ENCODE data around the gene SLC47A1.
"Not testable (repeated sequence)": the region's sequence is repeated elsewhere in the genome, so short reads cannot be mapped to it uniquely, and the experiment has no call there.

Gene SLC47A1

DNA sequence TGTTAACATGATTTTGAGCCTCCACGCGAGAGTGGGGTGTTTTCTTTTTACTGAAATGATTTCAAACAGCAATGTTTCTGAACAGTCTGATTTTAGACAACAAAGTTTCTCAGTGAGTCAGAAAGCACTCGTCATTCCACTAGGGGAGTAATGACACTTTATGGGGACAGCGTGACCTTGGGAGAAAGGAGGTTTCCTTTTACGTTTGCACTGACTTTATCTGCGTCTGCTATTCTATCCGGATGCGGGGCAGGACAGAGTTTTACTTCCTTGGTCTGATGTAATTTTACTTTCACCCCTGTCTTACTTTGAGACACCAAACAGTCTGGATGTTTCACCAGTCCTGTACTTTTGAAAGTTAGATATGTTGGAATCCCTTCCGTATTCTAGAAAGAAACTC is 20.7 kb downstream of the SLC47A1 start:
- DNase-seq (ENCODE audit: low read depth in 2 of 2), result no peak

DNA sequence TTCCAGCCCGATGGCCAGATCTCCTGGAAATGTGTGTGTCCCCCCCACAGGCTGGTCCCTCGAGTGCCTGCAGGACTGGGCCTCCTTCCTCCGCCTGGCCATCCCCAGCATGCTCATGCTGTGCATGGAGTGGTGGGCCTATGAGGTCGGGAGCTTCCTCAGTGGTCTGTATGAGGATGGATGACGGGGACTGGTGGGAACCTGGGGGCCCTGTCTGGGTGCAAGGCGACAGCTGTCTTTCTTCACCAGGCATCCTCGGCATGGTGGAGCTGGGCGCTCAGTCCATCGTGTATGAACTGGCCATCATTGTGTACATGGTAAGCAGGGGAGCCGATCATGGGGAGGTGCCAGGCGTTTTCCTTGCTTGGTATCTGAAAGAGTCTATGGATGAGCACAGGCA is 22.1 kb downstream of the SLC47A1 start:
- DNase-seq (ENCODE audit: low read depth in 2 of 2), result no peak

DNA sequence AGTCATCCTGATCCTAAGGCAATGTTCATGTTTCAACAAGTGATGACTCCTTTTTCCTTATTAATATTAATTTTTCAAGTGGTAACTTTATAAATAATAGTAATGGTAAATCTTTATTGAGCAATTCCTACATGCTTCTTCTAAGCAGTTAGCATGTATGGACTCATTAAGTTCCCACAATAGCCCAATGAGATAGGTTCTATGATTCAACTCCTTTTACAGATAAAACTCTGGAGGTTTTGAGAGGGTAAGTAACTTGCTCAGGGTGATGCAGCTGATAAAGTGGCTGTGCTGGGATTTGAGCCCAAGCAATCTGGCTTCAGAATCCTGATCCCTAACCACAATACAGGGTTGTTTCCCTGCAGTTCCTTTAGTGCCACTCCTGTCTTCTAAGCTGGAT is 25.3 kb downstream of the SLC47A1 start:
- no peak for DNase-seq (ENCODE audit: low read depth in 2 of 2)

DNA sequence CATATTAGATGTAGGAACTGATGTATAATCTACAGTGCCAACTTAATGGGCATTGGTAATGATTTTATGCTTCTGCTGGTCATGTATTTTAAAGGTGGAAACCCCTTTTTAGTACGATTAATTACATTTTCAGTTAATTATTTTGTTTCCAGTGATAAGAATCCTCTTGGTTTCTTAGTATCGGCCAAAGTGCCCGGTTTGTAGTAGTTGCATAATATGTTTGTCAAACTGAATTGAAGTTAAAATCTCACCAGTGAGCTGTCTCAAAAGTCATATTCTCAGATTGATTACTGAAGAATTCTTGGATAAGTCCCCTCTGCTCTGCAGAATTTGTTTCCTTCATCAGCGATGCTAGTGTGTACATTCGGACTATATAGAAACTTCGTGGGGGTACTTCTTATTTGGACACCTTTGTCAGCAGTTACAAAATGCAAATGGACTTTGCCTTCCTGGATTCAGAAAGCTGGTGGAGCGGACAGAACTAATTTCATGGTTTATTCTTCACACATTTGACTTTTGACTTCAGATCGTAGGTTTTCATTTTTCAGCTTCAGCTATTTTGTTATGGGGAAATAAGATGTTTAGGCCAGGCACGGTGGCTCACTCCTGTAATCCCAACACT is 28.2 kb downstream of the SLC47A1 start:
- no peak for DNase-seq (ENCODE audit: low read depth in 2 of 2)

DNA sequence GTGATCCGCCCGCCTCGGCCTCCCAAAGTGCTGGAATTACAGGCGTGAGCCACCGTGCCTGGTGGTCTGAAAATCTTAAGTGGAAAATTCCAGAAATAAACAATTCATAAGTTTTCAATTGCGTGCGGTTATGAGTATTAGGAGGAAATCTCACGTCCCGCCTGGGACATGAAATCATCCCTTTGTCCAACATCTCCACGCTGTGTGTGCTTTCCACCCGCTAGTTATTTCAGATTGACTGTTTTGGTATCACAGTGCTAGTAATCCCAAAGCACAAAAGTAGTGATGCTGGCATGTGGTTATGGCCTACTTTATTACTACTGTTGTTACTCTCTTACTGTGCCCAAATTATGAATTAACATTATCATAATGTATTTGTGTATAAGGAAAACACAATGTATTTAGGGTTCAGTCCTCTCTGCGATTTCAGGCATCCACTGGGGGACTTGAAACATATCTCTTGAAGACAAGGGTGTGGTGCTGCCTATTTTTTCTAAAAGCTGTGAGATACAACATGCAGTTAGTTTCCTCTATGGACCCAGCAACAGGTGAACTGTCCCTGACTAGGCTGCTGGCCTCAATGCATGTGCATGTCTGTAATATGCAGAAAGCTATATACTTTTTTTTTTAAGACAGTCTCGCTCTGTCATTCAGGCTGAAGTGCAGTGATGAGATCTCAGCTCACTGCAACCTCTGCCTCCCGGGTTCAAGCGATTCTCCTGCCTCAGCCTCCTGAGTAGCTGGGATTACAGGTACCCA is 32.3 kb downstream of the SLC47A1 start:
- no peak for DNase-seq (ENCODE audit: low read depth in 2 of 2)

DNA sequence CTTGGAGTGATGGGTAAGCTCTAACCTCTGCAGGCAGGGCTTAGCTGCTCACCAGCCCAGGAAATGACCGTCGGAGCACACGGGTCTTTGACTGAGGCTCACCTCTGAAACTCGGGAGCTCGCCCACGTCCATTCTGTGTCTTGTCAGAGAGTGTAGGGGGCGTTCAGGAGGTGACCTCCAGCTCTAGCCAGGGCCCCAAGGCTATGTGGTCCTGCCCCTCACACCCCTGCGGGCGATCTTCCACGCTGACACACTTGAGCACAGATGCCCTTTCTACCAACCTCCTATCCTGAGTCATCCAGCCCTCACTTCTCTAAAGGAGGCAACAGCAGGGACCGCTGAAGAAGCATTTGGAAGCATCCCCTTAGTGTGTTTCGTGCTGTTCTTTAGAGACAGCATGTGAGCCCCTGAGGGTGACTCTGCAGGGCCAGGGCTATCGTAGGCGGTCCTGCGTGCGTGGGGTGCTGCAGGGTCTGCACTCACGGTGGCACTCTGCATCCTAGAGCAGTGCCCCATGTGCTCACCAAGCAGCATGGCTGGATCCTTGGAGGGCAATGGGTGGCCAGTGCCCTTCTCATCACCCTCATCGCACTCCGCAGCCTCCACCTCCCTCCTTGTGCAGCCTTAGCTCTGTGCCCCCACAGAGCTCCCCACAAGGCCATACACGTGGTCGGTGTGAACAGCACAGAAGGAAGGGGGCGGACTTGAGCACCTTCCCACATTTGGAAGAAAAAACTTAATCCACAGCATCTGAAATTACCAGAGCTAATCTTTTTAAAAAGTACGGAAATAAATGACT is 33.8 kb downstream of the SLC47A1 start:
- no peak for DNase-seq (ENCODE audit: low read depth in 2 of 2)

DNA sequence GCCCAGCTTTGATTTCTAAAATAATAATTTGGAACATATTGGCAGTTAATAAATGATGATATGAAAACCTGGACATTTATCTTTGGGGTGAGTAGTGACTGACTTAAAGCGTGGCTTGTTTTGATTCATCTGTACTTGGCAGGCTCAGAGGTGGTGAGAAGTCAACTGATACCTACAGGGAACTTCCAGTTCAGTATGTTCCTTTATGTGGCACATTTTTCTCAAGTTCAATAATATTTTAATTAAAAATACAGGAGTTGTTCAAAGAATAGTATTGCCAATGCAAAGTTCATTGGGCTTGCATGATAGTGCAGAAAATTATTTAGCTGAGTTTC is 34.3 kb downstream of the SLC47A1 start:
- DNase-seq (ENCODE audit: low read depth in 2 of 2), result no peak

DNA sequence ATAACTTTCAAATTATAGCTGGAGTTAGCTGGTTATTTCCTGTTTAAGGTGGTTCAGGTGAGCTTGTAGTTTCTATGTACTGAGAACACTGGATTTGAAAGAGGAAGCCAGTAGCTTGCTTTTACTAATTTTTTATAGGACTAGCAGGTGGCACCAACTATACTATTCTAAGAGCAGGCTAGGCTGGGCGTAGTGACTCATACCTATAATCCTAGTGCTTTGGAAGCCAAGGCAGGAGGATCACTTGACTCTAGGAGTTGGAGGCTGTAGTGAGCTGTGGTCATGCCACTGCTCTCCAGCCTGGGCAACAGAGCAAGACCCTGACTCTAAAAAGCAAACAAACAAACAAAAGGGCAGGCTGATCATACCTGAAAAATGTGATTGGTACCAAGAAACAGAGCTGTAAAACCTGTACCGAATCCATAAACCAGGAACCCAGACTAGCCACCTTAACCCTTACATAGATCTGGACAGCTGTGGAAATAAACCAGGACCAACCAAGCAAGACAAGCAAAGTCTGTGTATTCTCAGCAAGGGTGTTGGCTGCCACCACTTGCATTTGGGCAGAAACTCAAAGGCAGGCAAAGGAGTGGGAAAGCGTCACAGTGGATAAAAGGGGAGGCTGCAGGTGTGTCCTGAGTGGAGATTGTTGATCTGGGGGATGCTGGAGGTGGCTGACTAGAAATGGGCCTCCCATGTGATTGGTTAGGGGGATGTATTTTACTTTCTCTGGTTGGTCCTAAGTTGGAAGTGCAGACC is 36.3 kb downstream of the SLC47A1 start:
- DNase-seq (ENCODE audit: low read depth in 2 of 2), result no peak

DNA sequence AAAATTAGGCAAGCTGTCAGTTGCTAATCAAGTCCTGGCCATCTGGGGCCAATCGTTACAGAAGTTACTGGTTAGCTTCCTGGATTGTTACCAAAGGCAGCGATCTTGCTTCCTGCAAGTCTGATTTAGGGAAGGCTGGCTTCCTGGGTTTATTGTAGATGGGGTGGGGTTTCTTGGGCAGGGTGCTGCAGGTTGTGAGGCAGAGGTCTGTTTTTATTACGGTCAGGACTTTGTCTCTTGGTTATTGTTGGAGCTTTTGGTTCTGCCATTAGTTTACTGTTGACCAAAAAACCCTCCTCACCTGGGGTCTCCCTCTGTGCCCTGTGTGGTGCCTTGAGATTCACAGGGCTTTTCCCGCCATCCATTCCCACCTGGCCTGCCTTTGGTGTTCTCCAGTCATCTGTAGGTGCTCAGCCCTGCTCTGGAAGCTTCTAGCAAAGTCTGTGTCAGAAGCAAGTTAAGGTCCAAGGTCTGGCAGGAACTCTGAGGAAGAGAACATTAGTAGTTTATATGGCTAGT is 36.9 kb downstream of the SLC47A1 start:
- no peak for DNase-seq (ENCODE audit: low read depth in 2 of 2)

DNA sequence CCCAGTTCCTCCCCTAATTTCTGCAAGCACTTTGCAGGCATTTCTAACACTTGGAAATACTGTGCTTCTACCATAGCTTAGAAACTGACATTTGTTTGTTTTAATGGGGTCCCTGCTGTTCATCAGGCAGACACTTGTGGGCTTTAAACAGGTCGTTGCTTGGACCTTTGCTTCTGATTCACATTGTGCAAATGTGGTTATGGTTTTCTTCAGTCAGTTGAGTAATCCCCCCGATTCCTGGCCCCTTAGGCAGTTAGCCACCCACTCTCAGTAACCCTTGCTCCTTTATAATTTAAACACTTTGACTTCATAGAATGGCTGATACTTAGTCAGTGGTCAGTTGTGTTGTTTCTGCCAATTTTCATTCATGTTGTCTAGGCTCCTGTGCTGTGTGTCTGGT is 39.4 kb downstream of the SLC47A1 start:
- no peak for DNase-seq (ENCODE audit: low read depth in 2 of 2)

DNA sequence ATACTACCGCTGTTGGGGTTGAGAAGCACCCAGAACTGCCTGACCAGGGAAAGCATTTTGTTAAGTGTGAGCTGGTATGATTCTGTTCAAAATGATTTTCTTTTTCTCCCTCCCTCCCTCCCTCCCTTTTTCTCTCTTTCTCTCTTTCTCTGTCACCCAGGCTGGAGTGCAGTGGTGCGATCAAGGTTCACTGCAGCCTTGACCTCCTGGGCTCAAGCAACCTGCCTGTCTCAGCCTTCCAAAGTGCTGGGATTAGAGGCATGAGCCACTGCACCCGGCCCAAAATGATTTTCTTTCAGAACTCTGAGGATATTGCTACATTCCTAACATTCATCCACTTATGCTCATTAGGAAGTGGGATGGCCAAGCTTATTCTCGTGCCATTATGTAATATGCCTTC is 41.3 kb downstream of the SLC47A1 start:
- no peak for DNase-seq (ENCODE audit: low read depth in 2 of 2)

DNA sequence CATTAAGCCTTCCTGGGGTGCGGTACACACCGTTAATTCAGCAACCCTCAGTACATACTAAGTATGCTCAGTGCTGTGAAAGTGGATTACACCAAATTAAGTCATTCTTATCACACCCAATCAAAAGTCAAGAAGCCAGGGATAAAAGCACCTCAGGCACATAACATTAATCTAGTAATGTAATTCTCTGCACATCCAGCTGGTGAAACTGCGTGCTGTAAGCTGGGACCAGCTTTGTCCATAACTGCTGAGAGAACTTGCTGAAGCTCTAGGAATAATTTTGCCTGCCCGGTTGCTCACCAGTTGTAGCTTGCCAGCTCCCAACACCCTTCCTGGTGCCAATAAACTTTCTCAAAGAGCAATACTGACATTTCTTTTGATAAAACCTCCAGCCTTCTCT is 44.9 kb downstream of the SLC47A1 start:
- DNase-seq (ENCODE audit: low read depth in 2 of 2), result no peak

DNA sequence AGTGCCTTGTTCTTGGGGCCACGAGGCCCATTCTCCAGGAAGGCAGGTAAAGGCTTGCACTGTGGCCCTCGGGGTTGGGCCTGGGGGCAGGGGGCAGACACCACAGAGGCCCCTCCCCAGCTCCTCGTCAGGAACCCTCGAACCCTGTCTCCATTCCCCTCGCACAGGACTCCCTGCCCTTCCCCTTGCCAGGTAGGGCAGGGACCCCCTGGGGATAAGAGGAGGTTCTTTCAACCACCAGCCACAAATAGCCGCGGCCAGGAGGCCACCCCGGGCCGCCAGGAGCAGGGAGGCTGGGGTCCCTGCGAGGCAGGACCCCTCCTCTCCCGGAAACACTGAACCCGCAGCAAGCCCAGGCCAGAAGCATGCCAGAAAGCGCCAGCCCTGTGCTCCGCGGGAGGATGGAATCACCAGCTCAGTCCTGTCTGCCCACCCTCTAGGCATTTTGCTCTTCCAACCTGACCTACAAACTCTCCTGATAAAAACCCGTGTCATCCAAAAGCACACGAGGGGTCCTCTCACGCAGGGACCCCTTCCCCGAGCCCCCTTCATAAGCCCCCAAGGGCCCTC is 45.6 kb downstream of the SLC47A1 start:
- no peak for DNase-seq (ENCODE audit: low read depth in 2 of 2)

DNA sequence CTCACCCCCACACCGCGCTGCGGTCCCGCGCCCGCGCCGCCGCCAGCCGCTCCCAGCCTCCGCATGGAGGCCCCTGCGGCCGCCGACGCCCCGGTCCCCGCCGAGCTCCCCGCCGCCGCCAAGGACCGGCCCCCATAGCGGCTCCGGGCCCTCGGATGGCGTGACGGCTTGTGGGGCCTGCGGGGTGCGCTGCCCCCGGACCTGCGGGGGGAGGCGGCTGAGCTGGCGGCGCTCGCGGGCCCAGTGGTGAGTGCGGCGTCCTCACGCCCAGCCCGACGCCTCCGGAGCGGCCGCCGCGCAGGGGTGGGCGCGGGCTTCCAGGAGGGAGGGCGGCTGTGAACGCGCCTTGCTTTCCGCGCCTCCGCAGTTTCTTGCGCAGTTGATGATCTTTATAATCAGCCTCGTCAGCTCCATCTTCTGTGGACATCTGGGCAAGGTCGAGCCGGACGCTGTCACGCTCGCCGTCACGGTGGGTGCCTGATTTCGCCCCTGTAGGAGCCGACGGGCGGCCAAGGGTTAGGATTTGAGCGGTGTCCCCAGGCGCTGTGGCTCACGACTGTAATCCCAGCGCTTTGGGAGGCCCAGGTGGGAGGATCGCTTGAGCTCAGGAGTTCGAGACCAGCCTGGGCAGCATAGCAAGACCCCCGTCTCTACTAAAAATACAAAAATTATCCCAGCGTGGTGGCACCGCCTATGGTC is 46.4 kb downstream of the SLC47A1 start:
- no peak for DNase-seq (ENCODE audit: low read depth in 2 of 2)

DNA sequence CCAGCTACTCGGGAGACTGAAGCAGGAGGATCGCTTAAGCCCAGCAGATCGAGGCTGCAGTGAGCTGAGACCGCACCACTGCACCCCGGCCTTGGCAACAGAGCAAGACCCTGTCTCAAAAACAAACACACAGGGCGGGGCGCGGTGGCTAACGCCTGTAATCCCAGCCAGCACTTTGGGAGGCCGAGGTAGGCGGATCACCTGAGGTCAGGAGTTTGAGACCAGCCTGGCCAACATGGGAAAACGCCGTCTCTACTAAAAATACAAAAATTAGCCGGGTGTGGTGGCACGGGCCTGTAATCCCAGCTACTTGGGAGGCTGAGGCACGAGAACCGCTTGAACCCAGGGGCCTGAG is 46.9 kb downstream of the SLC47A1 start:
- DNase-seq (ENCODE audit: low read depth in 2 of 2), result not testable (repeated sequence)

DNA sequence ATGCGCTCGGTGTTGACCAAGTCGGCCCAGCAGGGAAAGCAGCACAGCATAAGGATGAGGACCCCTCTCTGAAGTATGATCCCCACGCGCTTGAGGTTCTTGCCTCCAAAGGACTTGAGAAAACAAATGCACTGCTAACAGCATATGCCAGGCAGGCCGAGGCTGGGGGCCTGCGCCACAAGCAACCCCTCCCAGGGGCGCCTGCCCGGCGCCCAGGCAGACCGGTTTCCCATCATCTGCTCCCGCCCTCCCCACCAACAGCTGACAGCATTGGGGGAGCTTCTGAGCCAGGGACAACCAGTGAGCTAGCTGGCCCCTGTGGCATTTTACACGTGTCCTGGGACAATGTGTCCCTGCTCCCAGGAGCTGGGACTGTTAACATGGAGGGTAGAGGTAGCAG is 48.5 kb downstream of the SLC47A1 start:
- DNase-seq (ENCODE audit: low read depth in 2 of 2), result not testable (repeated sequence)

DNA sequence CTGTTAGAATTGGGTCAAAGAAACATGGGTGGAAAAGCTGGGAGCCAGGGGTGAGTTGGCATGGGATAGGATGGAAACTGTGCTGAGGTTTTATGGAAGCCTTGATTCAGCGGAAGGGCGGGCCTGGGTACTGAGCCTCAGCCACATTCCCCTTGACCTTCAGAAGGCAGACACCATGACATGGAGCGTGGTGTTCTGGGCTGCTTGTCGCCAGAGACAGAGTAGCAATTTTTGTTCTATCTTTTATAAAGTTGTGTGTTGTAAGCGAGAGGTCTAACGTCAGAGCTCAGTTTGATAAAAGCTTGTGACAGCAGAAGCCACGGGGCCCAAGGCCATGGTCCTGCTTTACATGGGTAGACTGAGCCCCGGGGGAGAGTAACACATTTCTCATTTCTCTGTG is 50.2 kb downstream of the SLC47A1 start:
- DNase-seq (ENCODE audit: low read depth in 2 of 2), result no peak

DNA sequence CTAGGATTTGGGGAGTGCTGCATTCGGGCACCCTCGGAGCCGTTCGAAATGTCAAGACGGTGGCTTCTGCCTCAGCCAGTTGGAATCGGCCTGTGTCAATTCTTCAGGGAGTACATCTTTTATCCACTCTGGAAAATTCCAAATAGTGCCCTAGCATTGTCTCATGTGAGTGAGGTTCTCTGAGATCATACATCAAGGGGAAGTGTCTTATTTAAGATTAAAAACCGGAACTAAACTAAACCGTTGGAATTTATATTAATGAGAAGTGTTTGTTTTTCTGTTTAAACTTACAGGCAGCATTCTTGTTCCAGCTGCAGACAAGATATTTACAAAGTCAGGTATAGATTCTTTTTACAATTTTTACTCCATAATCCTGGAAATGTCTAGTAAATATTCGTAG is 56.8 kb downstream of the SLC47A1 start:
- no peak for DNase-seq (ENCODE audit: low read depth in 2 of 2)

DNA sequence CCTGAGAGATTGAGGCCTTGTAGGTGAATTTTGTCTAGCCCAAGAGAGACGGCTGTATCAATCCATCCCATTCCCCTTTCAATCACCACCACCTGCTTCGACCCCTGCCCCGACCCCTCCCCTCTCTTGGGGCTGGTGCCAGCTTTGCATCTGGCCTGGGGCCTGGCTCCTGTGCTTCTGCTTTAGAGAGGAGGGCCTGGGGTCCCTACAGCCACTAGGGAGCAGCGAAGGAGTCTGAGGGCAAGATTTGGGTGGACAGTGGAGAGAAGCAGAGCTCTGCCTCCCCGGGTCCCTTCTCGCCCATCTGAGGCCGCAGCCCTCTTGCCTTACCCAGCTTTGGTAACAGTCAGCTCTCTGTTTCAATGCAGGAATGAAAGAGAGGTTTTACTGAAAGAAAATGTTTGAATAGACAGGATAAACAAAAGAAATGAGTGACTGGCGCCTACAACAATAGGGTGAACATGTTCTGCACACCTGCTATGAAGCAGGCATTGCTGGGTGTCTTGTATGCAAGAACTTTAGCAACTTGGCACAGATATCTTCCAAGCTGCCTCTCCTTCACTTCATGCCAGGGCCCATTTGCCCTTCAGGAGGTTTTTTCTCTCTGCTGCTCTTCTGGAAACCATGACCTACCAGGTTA is 57.4 kb downstream of the SLC47A1 start:
- no peak for DNase-seq (ENCODE audit: low read depth in 2 of 2)

DNA sequence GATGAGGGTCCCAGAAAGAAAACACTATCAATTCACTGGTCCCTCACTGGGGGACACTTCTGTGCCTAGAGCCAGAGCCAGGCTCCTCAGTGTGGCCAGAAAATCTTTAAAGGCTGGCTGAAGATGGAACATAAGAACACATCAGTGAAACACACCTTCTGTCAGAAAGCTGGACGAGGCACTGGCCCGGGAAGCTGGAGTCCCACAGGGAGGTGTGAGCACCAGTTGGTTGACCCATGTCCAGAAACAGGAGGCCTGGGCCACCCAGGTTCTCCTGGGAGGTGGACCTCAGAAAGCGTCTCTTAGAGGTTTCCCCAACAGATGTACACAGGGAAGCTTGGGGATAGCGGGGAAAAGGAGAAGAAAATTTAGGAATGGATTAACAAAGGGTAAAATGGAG is 58.7 kb downstream of the SLC47A1 start:
- no peak for DNase-seq (ENCODE audit: low read depth in 2 of 2)

DNA sequence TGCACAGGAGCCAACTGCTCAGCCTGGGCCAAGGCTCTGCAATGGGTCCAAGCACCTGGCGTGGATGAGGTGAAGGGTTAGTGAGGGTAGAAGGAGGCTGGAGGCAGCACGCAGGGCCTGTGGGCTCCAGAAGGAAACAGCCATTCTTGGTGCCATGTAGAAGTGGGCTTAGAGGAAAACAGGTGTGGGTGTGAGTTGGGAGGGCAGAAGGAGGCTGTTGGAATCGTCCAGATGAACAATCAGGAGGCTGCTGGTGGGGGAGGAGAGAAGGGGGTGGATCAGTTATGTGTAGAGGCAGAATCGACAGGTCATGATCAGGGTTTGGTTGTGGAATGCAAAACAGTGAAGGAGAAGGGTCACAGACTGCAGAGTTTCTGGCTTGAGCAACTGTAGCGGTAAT is 63.2 kb downstream of the SLC47A1 start:
- DNase-seq (ENCODE audit: low read depth in 2 of 2), result no peak

All from stimulated activated CD8-positive, alpha-beta memory T cell treated with anti-CD3 and anti-CD28 coated beads, Interleukin-15, amount 100 ng/mL, for 48 hours (primary cell).